Activated CD4-positive, alpha-beta T cell treated with anti-CD3 and anti-CD28 coated beads for 24 hours (primary cell): ENCODE measurements around the gene C19orf67.

ENCODE experiments used
- DNase-seq, 2 donors: peaks; one replicate each; pipeline ENCODE4 v3.0.0-alpha.2; 2020; ENCODE audit warnings: low read depth in 2 of 2

The C19orf67 gene

DNA sequence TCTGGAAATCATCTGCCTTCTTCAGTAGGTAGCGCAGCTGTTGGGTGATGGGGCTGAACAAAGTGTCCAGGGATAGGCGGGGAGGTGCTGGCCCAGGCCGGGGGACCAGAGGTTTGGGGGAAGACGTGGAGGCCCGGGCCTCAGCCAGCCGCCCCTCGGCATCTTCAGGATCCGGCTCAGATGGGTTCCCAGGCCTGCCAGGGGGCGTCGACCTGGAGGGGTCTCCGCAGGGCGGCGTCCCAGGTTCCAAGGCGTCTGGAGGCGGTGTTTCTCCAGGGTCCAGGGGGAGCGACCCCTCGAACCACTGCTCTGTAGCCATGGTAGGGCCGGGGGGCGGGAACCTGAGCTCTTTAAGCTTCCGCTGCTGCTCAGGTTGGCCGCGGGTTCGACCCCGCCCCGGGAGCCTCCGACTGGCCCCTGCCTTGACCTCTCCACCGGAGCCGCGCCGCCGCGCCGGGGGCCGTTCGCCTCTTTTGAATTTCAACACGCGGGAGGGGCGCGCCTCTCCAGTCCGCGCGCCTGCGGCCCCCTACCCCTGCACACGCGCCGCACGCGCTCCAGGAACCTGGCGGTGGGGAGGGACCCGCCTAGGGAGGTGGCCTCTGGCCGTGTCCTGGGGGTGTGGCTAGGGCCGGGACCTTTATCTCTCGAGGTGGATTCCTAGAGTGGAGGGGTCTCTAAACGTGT is at the start of gene C19orf67:
Gene C19orf67, minus strand, starts transcription at position 475 of the 687 bp plus-strand sequence. Its CDS starts 156 bp downstream, at position 319.
- DNase-seq: no peak

DNA sequence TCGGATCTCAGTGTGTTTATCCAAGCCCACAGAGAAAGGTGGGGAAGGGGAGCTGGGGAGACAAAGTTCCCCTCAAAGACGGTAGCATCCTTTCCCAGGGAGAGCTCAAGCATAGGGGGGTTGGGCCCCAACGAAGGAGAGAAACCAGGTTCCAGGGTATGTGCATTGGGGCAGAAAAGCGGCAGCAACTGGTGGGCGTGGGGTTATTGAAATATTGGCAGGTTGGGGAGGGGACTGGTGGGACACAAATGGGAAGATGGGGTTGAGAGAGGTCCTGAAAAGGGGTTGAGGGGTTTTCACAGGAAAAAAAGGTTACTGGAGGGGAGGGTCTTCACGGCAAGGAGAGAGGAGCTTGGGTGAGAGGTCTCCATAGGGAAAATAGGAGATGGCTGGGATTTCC is 49.8 kb upstream of the C19orf67 start:
- no peak for DNase-seq

DNA sequence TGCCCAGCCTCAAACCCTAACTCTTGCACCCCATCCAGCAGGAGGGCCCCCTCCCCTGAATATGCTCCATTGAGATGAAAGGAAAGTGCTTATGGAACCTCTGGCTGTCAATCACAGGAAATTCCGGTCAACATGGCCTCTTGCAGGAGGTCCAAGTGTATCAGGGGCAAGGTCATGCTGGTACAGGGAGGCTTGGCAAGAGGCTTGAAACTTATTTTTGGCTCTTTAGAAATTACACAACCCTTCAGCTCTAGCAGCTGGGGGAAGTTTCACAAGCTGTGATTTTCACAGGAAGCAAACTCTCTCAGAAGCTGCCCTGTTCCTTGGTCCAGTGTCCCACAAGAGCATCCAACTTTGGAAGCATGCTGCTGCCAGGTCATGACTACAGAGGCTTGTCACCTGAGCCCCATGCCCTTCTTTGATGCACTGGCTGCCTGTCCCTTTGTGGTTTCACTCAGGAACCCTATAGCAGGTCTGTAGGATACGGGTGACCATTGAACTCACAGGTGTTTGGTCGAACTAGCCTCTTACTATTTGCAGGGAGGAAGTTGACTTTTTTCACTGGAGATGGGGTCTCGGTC is 42.4 kb upstream of the C19orf67 start:
- DNase-seq: no peak

DNA sequence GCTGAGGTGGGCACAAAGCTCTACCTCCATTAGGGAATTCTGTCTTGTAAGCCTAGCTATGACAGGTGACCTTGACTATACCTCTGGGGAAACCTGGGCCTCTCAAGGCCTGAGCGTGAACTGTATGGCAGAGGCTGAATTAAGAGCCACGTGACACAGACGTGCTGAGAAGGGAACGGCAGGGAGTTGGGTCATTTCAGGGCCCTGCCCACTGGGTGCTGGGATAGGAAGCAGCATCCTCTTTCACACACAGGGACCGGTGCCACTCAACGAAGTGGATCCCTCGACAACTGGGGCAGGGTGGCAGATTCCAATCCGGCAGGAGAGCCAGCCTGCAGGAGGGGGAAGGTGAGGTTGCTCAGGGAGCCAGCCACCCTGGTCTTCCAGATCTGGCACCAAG is 41.6 kb upstream of the C19orf67 start:
- no peak for DNase-seq

DNA sequence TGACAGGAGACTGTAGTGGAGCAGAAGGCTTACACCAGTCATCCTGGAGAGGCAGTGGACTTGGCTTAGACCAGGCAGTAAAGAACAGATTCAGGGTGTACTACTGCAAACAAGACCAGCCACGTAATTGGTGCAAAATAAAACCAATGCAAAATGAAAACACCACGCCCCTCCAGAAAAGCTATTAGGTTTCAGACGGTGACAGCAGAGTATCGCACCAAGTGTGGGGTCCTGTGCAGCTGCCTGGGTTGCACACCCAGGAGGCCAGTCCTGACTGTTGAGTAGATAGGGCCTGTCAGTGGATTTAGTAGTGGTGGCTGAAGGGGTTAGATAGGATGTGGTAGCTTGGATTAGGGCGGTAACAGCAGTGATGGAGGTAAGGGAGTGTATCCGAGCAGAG is 37.3 kb upstream of the C19orf67 start:
- DNase-seq: no peak

DNA sequence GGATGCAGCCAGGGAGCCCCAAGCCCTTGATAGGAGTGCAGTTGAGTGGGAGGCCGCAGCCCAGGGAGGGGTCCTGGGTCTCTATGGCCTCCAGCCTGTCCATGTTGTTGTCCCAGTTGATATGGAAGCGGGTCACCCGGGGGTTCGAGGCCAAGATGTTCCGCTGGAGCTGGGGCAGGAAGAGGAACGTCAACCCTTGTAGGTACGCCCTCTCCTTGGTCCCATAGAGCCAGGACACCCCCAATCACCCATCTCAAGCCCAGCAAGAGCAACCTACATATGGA is 34.9 kb upstream of the C19orf67 start:
- no peak for DNase-seq

DNA sequence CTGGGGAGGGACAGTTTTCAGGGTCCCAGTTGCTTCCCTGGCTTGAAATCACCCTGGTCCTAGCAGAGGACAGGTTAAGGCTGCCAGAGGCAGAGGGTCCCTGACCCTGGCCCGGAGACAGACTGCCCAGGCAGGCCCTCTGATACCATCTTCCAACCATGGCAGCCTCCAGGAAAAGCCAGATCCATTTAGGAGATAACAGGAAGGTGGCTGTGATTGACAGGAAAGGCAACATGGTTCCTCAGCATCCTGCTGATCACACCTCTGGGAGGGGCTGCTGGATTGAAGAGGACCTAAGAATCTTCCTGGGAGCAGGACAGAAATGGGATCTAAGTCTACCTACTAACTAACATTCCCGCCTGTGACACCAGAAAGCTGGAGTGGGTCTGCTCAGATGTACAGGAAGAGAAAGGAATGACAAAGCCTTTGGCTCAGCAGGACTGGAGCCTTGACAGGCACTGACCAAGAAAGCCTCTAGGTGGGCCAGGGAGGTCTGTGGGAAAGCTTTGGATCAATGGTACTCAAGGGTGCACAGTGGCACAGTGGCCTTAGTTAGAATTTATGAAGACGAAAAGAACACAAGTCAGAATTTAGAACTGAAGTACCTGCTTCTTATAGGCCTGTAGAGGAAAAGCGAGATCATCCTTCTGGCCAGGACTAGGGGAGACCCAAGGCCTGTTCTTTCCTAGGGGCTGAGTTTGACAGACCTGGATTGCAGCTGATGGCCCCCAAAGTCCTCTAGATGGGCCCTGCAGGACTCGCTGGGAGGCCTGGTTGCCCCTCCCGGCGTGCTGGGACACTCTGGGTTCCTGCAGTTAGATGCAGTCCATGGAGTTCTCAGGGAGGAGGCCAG is 34.3 kb upstream of the C19orf67 start:
- DNase-seq: no peak

DNA sequence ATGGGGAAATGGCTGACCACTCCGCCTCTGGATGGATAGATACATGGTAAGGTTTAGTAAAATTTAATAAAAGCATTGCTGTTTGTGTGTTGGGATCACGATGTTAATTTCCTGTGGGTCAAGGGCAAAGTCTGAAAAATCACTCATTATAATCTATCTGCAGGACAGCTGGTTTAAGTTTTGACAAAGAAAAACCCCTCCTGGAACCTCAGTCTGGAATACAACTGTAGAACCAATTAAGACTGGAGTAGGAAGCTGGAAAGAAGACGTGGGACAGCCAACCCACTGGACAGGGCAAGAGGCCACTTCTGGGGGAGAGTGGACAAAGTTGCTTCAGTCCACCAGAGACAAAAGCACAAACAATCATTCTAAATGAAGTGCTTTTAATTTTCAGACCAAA is 33.6 kb upstream of the C19orf67 start:
- no peak for DNase-seq

DNA sequence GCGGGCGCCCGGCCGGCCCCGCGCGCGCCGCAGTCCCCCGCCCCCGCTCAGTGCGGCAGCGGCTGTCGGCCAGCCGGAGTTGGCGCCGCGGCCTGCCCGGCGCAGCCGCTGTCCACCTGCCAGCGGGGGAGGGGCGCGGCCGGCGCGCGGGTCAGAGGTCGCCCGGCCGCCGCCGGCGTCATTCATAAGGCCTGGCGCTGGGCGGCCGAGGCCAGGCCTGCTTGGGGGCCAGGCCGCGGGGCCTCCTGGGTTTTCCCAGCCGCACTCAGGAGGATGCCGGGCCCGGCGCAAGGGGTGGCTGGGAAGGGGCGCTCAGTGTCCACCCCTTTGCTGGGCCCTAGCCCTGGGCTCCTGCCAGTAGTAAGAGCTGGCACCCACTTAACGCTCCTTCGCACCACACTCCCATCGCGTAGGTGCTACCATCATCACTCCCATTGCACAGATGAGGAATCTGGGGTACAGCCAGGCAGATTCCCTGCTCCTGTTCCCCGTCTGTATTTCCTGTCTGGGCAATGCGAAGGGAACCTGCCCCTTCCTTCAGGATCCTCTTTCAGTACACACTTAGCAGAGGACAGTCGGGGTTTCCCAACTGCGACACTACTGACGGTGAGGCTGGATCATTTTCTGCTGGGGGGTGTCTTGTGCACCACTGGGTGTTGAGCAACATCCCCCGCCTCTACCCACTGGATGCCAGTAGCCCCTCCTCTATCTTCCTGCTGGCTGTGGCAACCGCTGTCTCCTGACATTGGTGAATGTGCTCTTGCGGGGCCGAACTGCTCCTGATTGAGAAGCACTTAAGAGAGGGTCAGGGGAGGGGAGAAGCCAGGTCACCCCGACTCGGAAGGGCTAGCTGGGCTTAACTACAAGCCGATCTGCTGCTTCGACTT is 32.8 kb upstream of the C19orf67 start:
- DNase-seq: no peak

DNA sequence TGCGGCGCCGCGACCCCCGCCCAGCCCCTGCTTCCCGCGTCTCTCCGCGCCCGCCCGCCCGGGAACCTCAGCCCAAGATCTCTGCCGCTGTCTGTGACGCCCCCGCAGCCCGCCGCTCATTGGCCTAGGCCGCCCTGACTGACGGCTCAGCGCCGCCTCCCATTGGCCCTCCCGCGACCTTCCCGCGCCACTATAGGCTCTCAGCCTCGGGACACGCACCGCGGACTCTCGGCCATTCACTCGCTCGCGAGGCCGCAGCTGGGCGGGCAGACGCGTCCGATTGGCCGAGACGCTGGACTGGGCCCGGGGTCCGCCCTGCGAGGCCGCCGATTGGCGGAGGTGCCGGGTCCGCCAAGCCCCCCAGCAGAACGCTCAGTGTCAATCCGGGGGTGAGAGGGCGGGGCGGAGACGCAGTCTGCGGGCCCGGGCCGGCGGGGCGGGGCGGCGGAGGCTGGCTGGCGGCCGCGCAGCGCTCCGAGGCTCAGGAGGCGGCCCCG is 32.1 kb upstream of the C19orf67 start, which contains the start of gene PRKACA:
Gene PRKACA, minus strand, starts transcription at position 95 of the 497 bp plus-strand sequence. CDS start 215 bp downstream, outside the sequence.
- peak; percentile 96 to 97 for DNase-seq

DNA sequence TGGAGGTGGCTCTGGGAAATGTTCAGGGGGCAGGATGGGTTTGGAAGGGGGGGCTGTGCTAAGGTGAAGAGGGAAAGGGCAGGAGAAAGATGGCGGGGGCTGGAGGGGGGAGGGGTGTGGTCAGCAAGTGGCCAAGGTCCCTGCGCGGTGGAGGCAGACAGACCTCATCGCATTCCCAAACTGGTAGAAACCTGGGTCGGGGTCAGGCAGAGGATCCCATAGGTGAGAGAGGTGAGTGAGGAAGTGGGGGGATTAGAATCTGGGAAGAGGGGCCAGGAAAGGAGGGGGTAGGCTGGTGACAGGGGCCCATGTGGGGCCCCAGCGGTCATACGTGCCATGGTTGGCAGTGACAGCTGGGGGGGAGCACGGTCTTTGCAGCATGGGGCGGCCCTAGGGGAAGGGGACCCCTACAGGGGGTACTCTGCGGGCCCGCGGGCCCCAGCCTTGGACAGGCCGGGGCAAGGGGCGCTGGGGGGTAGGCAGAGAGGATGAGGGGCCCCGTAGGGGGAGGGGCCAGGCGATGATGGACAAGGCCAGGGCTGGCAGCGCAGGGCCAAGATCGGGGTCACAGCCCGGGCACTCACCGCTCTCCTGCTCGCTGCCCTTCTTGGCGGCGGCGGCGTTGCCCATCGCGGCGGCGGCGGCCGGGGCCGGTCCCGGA is 31.5 kb upstream of the C19orf67 start:
- no peak for DNase-seq

DNA sequence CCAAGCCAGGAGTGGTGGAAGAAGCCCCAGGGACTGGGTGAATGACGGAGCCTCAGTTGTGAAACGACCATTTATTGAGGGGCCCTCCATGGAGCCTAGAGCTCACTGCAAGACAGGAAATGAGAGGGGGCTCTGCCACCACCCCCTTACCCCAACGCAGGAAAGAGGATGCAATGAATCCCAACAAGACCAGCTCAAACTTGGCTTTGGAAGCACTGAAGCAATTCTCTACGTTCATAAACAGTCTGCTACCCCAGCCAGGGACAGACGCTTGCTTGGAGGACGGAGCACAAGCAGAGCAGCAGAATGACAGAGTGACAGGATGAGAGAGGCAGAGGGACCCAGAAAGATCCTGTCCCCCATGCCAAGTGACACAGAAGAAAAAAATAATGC is 30.9 kb upstream of the C19orf67 start:
- DNase-seq: no peak

DNA sequence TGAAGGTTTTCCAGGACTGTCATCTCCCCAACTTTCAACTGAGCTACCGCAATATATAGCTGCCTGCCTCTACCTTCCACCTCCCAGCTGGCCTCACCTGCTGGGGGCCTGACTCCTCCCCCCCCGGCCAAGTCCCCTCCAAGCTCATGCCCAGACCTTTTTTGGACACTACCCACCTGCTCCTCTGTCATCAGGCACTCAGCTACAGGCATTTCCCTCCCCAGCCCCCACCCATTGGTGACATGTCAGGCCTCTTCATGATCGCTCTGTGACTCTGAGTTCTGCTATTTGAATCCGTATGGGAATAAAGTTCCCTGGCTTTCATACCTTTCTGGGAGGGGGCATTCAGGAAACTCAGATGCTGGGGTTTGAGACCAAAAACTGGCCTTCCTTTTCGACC is 30.2 kb upstream of the C19orf67 start:
- no peak for DNase-seq

DNA sequence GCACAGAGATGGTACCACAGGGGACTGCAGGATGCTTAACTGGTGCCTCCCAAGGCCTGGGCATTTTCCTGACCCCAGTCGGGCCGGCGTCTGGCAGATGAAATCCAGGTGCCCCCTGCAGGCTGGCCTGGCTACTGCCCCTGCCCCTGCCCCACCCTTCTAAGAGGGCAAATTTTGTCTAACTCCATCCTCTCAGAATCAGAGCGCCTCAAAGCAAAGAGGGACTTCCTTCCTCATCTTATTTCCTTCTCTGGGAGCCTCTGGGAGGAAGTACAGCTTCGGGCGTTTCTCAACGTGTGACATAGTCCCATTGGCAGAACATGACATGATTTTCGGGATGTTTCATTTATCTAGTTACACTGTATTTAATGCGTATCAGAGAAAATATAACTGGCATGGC is 29.3 kb upstream of the C19orf67 start:
- peak; percentile 27 to 38 for DNase-seq

DNA sequence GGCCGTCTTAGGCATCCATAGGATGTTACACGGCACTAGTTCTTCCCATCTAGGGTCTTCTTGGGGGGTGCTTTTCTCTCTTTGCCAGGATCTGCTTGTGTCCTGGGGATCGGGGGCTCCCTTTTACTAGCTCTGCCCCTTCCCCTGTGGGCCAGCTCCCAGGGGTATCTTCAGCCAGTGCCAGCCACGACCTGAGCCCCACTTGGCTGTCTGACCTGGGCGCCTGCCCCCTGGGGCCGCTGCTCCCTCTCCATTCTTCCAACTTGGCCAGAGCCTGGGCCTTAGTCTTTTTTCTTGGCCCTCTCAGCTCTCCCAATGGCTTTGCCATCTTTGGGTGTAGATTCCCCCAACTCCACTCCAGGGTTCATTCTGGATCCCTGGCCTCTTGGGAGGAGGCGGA is 28.9 kb upstream of the C19orf67 start:
- DNase-seq: no peak

DNA sequence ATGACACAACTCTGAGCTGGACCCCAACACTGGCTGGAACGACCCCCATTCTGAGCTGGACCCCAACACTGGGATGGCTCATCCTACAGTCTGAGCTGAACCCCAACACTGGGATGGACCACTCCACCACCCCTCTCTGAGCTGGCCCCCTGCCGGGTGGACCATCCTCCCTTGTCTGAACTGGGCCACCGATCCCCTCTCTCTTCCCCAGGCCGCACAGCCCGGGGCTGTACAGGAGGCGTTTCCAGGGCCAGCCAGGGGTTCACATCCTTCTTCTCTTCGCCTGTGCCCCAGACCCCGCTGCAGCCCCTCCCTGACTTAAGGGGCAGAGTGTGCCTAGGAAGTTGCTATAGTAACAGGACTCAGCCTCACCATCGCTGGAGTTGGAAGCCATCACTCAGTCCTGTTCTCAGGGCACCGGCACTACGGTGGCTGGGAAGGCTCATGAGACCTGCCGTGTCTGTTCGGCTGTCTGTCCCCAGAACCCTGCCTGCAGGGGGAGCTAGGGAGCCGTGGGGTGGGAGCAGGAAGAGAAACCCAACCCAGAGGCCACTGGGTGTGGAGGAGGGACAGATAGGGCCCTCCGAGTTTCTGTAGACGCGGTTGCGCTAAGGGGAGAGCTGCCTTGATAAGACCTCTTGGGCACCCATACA is 28.3 kb upstream of the C19orf67 start:
- DNase-seq: peak in 1 of 2 donors; percentile 44

DNA sequence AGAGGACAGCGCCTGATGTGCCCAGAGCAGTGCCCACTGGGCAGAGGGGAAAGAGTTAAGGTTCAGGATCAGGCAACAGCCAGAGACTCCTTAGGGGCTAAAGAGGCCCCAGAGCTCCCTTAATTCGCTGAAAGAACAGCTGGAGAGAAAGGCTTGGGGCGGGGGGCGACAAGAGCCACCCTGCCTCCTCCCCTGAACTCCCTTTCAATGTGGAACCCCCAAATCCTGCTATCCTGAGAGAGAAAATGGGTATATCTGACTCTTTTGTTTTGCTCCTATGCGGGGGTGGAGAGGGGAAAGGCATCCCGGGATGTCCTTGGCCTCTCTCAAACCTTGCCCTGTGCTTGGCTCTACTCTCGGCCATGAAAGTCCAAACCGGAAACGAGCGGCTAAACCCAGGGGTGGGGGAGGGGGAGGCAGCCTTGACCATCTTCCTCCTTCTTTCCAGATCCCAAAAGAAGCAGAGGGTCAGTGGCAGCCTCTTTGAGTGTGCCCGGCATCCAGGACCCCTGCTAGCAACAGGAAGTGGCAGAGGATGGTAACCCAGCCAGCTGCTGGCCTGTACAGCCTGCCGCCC is 27.3 kb upstream of the C19orf67 start:
- DNase-seq: no peak

DNA sequence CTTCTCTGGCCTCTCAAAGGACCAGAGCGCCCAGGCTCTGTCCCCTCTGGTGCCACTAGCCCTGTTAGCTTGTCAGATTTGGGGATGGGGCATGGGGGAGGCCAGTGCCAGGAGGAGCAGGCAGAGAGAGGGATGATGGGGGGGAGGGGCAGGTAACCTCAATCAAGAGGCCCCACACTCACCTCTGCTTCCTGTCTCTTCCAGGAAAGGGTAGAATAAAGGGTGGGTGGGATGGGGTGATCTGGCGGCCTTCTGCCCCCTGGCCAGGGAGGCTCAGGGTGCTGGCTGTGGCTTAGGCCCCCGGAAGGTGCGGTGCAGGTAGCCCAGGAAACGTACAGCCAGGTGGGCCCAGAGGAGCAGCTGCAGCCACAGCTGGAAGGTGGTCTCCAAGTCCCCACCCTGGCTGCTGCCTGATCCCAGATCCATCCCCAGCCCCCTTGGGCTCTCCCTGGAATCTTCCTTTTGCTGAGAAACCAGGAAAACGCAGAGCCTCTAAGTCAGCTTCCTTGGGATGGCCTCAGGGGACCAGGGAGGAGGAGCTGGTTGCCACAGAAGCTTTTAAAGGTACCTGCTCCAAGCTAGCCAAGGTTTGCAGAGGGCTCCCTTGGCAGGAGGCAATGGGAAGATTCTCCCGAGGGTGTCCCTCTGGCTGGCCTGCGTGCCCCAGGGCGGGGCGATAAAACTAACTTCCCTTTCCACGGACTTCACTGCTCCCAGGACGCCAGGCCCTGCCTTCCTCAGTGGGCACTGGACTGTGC is 26.6 kb upstream of the C19orf67 start:
- DNase-seq: no peak

DNA sequence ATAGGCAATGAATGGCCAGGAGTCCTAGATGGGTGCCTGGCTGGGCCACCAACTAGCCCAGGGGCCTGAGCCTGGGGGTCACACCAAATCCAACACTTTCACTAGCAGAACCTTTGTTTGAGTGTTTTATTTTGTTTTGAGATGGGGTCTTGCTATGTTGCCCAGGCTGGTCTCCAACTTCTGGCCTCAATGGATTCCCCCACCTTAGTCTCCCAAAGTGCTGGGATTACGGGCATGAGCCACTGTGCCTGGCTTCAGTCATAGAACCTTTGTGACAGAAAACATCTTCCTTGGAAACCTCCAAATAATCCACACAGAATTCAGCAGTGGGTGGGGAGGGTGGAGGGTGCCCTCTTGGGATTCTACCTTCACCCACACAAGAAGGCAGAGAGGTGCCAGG is 25.9 kb upstream of the C19orf67 start:
- DNase-seq: no peak

DNA sequence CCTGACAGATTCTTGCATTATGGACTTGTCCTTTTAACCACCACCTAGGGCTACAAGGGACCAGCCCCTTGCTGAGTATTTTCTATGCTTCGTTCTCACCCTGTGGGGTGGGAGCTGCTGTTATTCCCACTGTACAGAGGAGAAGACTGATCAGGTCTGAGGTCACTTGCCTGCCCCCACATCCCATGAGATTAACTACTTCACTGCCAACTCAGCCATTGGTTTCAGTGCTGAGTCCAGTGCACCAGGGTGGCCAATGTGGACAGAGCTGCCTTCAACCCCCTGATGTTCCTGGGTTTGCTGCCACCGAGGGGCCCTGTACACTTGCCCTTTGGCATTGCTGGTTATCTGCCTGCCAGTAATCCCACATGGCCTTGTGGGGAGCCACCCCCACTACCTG is 25.1 kb upstream of the C19orf67 start:
- DNase-seq: no peak
